ENCODE measurements around the gene PCGF5. TPM values are rescaled to one million over a fixed set of nuclear protein-coding genes. Genes with fewer than 3 reads are reported as not detected.
"Not testable (repeated sequence)": the region's sequence is repeated elsewhere in the genome, so short reads cannot be mapped to it uniquely, and the experiment has no call there.

The PCGF5 gene
- total RNA-seq, 2 donors from 2014 or later: 69.0 to 69.5 TPM

GRCh38 chr10:91253300-91253699 is 32.8 kb downstream of the PCGF5 start:
- H3K27ac Mint-ChIP-seq: no peak overlapping the region
- H3K27me3 Mint-ChIP-seq (ENCODE audit: low read depth): no peaks in the 10 kb centered on the region
- peaks cover 10 to 36% of the 10 kb centered on the region in 2 donors for H3K36me3 Mint-ChIP-seq (ENCODE audit: insufficient read depth in 2 of 2)
- H3K9me3 Mint-ChIP-seq: no peaks in the 10 kb centered on the region
- H3K4me3 Mint-ChIP-seq: no peak overlapping the region
- no peaks in the 10 kb centered on the region for H3K4me1 Mint-ChIP-seq (ENCODE audit: low read depth)
- no peak for DNase-seq
- no peak for ATAC-seq (replicated peaks in 1 of 2)

- H3K36me3 Mint-ChIP-seq (ENCODE audit: insufficient read depth in 2 of 2): peaks cover 12 to 38% of the 10 kb centered on the region in 2 donors
- no peak overlapping the region for H3K27ac Mint-ChIP-seq
- H3K4me1 Mint-ChIP-seq (ENCODE audit: low read depth): no peaks in the 10 kb centered on the region
- no peak overlapping the region for H3K4me3 Mint-ChIP-seq
- ATAC-seq (replicated peaks in 1 of 2) (no peak), DNase-seq (no peak)
- H3K9me3 Mint-ChIP-seq: peaks cover 0 to 1% of the 10 kb centered on the region in 2 donors
- no peaks in the 10 kb centered on the region for H3K27me3 Mint-ChIP-seq (ENCODE audit: low read depth)
Observed at GRCh38 chr10:91257310-91257709, 36.8 kb downstream of the PCGF5 start.

GRCh38 chr10:91260417-91260816 is 40.0 kb downstream of the PCGF5 start:
- not testable (repeated sequence) for DNase-seq; ATAC-seq (replicated peaks in 1 of 2); H3K4me1 Mint-ChIP-seq (ENCODE audit: low read depth); H3K27me3 Mint-ChIP-seq (ENCODE audit: low read depth); H3K27ac Mint-ChIP-seq; H3K9me3 Mint-ChIP-seq; H3K4me3 Mint-ChIP-seq
- peaks cover 5 to 17% of the 10 kb centered on the region in 2 donors for H3K36me3 Mint-ChIP-seq (ENCODE audit: insufficient read depth in 2 of 2)

- DNase-seq (no peak), ATAC-seq (replicated peaks in 1 of 2) (no peak)
- no peaks in the 10 kb centered on the region for H3K27me3 Mint-ChIP-seq (ENCODE audit: low read depth)
- no peaks in the 10 kb centered on the region for H3K9me3 Mint-ChIP-seq
- peaks cover 0 to 9% of the 10 kb centered on the region in 2 donors for H3K36me3 Mint-ChIP-seq (ENCODE audit: insufficient read depth in 2 of 2)
- no peak overlapping the region for H3K4me3 Mint-ChIP-seq
- H3K4me1 Mint-ChIP-seq (ENCODE audit: low read depth): no peaks in the 10 kb centered on the region
- no peak overlapping the region for H3K27ac Mint-ChIP-seq
Observed at GRCh38 chr10:91271886-91272285, 51.4 kb downstream of the PCGF5 start.

GRCh38 chr10:91284486-91285090 is 64.1 kb downstream of the PCGF5 start:
- no peak for ATAC-seq (replicated peaks in 1 of 2)
- Mint-ChIP-seq H3K4me3 (no peak overlapping the region), H3K27ac (no peak overlapping the region), H3K36me3 (ENCODE audit: insufficient read depth in 2 of 2) (no peaks in the 10 kb centered on the region), H3K27me3 (ENCODE audit: low read depth) (no peaks in the 10 kb centered on the region), H3K9me3 (no peaks in the 10 kb centered on the region), H3K4me1 (ENCODE audit: low read depth) (no peaks in the 10 kb centered on the region)
- DNase-seq: no peak

- Mint-ChIP-seq H3K36me3 (ENCODE audit: insufficient read depth in 2 of 2) (no peaks in the 10 kb centered on the region), H3K4me3 (no peak overlapping the region), H3K4me1 (ENCODE audit: low read depth) (no peaks in the 10 kb centered on the region), H3K27me3 (ENCODE audit: low read depth) (no peaks in the 10 kb centered on the region), H3K27ac (no peak overlapping the region), H3K9me3 (no peaks in the 10 kb centered on the region)
- ATAC-seq (replicated peaks in 1 of 2) (no peak), DNase-seq (no peak)
Observed at GRCh38 chr10:91286572-91286971, 66.1 kb downstream of the PCGF5 start.

- no peaks in the 10 kb centered on the region for H3K9me3 Mint-ChIP-seq
- ATAC-seq (replicated peaks in 1 of 2) (peak in 1 of 2 donors; percentile 8), DNase-seq (no peak)
- H3K27me3 Mint-ChIP-seq (ENCODE audit: low read depth): no peaks in the 10 kb centered on the region
- no peak overlapping the region for H3K27ac Mint-ChIP-seq
- H3K36me3 Mint-ChIP-seq (ENCODE audit: insufficient read depth in 2 of 2): no peaks in the 10 kb centered on the region
- H3K4me3 Mint-ChIP-seq: no peak overlapping the region
- no peaks in the 10 kb centered on the region for H3K4me1 Mint-ChIP-seq (ENCODE audit: low read depth)
Observed at GRCh38 chr10:91287276-91287675, 66.8 kb downstream of the PCGF5 start.

- no peak for DNase-seq
- H3K4me3 Mint-ChIP-seq: no peak overlapping the region
- no peaks in the 10 kb centered on the region for H3K27me3 Mint-ChIP-seq (ENCODE audit: low read depth)
- ATAC-seq (replicated peaks in 1 of 2): no peak
- no peaks in the 10 kb centered on the region for H3K4me1 Mint-ChIP-seq (ENCODE audit: low read depth)
- no peak overlapping the region for H3K27ac Mint-ChIP-seq
- no peaks in the 10 kb centered on the region for H3K36me3 Mint-ChIP-seq (ENCODE audit: insufficient read depth in 2 of 2)
- no peaks in the 10 kb centered on the region for H3K9me3 Mint-ChIP-seq
Observed at GRCh38 chr10:91287912-91288311, 67.4 kb downstream of the PCGF5 start.

- DNase-seq: no peak
- Mint-ChIP-seq H3K27ac (no peak overlapping the region), H3K4me1 (ENCODE audit: low read depth) (no peaks in the 10 kb centered on the region), H3K36me3 (ENCODE audit: insufficient read depth in 2 of 2) (no peaks in the 10 kb centered on the region), H3K9me3 (no peaks in the 10 kb centered on the region), H3K4me3 (no peak overlapping the region), H3K27me3 (ENCODE audit: low read depth) (no peaks in the 10 kb centered on the region)
- ATAC-seq (replicated peaks in 1 of 2): no peak
Observed at GRCh38 chr10:91289305-91289704, 68.8 kb downstream of the PCGF5 start.

GRCh38 chr10:91290607-91291006 is 70.1 kb downstream of the PCGF5 start:
- Mint-ChIP-seq H3K4me3 (no peak overlapping the region), H3K36me3 (ENCODE audit: insufficient read depth in 2 of 2) (no peaks in the 10 kb centered on the region), H3K27ac (no peak overlapping the region), H3K9me3 (no peaks in the 10 kb centered on the region), H3K27me3 (ENCODE audit: low read depth) (peaks cover 8% of the 10 kb centered on the region), H3K4me1 (ENCODE audit: low read depth) (no peaks in the 10 kb centered on the region)
- ATAC-seq (replicated peaks in 1 of 2) (no peak), DNase-seq (no peak)

- H3K27ac Mint-ChIP-seq: no peak overlapping the region
- DNase-seq (no peak), ATAC-seq (replicated peaks in 1 of 2) (no peak)
- H3K4me1 Mint-ChIP-seq (ENCODE audit: low read depth): peaks cover 12% of the 10 kb centered on the region
- H3K4me3 Mint-ChIP-seq: no peak overlapping the region
- H3K36me3 Mint-ChIP-seq (ENCODE audit: insufficient read depth in 2 of 2): no peaks in the 10 kb centered on the region
- H3K27me3 Mint-ChIP-seq (ENCODE audit: low read depth): peaks cover 8% of the 10 kb centered on the region
- H3K9me3 Mint-ChIP-seq: no peaks in the 10 kb centered on the region
Observed at GRCh38 chr10:91294134-91294906, 73.9 kb downstream of the PCGF5 start.

- Mint-ChIP-seq H3K9me3 (no peaks in the 10 kb centered on the region), H3K4me3 (no peak overlapping the region), H3K27me3 (ENCODE audit: low read depth) (peaks cover 8% of the 10 kb centered on the region), H3K36me3 (ENCODE audit: insufficient read depth in 2 of 2) (no peaks in the 10 kb centered on the region), H3K27ac (no peak overlapping the region), H3K4me1 (ENCODE audit: low read depth) (peaks cover 12% of the 10 kb centered on the region)
- ATAC-seq (replicated peaks in 1 of 2) (no peak), DNase-seq (no peak)
Observed at GRCh38 chr10:91295346-91295745, 74.9 kb downstream of the PCGF5 start.

GRCh38 chr10:91296471-91296870 is 76.0 kb downstream of the PCGF5 start:
- no peaks in the 10 kb centered on the region for H3K9me3 Mint-ChIP-seq
- H3K4me3 Mint-ChIP-seq: no peak overlapping the region
- peaks cover 8% of the 10 kb centered on the region for H3K27me3 Mint-ChIP-seq (ENCODE audit: low read depth)

More at GRCh38 chr10:91296471-91296870, 76.0 kb downstream of the PCGF5 start:
- Mint-ChIP-seq H3K4me1 (ENCODE audit: low read depth) (peaks cover 12% of the 10 kb centered on the region), H3K36me3 (ENCODE audit: insufficient read depth in 2 of 2) (no peaks in the 10 kb centered on the region), H3K27ac (no peak overlapping the region)
- ATAC-seq (replicated peaks in 1 of 2) (no peak), DNase-seq (no peak)
